Mesothelial cell of epicardium (in vitro differentiated cells): Measurements from ENCODE around the gene PRPF39. TPM values are rescaled to one million over a fixed set of nuclear protein-coding genes. Genes with fewer than 3 reads are reported as not detected.
A peak's percentile ranks its signal among the peaks of the same experiment; 100 is the strongest.

ENCODE experiments used
- DNase-seq, 2 experiments: peaks; one replicate each; pipeline ENCODE4 v3.0.0; 2021; ENCODE audit warnings: low spot score in 2 of 2; ENCODE audit not compliant: unreplicated experiment in 2 of 2
- H3K27ac Mint-ChIP-seq: 2 replicates; pipeline ENCODE4 v1.8.0; 2021; ENCODE audit warnings: mixed read lengths
- H3K27me3 Mint-ChIP-seq: 2 replicates; pipeline ENCODE4 v1.8.0; 2021; ENCODE audit warnings: low read depth, mixed read lengths
- H3K36me3 Mint-ChIP-seq: 2 replicates; pipeline ENCODE4 v1.8.0; 2021; ENCODE audit warnings: mixed read lengths
- H3K4me1 Mint-ChIP-seq: 2 replicates; pipeline ENCODE4 v1.8.0; 2021; ENCODE audit warnings: mixed read lengths
- H3K4me3 Mint-ChIP-seq: 2 replicates; pipeline ENCODE4 v1.8.0; 2021; ENCODE audit warnings: mild to moderate bottlenecking, moderate library complexity, mixed read lengths
- H3K9me3 Mint-ChIP-seq: 2 replicates; pipeline ENCODE4 v1.8.0; 2021; ENCODE audit warnings: mixed read lengths
- CTCF ChIP-seq: fragments of 200-600 bp; sonication (generic); IDR thresholded peaks from one replicate; pipeline ENCODE4 v1.5.0; 2021; ENCODE audit warnings: antibody characterized with exemption; ENCODE audit not compliant: unreplicated experiment
- total RNA-seq: library from RNA; stranded (reverse); gene quantifications from 3 replicates; pipeline ENCODE4 v1.2.1, GENCODE V29; 2021

The PRPF39 gene
- total RNA-seq, 1 donor from 2014 or later, result 82.4 TPM

DNA sequence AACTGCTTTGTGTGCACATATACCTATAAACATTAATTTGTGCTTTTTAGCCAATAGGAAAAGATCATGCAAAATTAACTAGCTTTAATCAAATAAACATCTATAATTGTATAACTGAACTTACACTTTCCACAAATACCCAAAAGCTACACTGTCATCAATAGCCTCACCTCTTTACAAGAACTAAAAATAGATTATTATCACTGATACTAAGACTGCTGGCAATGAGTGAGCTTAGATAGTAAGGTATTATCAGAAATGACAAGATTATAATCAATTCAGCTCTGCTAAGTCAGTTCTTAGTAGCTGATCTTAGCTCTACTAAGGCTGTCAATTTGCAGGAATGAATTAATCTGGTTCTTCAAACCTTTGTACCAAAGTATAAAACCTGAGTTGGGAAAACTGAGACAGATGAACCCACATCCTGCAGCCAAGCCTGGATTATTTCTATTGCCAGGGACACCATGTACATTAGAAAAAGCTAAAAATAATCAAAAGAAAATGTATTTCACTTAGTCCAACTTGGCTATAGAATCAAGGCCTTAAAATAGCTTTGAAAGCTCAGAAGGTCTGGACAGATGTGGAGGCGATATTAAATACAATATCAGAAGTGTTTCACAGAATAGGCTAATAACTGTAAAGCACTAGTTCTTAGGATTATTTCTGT lies 45.2 kb downstream of the PRPF39 start:
- peaks cover 15% of the 10 kb centered on the region for H3K4me1 Mint-ChIP-seq

DNA sequence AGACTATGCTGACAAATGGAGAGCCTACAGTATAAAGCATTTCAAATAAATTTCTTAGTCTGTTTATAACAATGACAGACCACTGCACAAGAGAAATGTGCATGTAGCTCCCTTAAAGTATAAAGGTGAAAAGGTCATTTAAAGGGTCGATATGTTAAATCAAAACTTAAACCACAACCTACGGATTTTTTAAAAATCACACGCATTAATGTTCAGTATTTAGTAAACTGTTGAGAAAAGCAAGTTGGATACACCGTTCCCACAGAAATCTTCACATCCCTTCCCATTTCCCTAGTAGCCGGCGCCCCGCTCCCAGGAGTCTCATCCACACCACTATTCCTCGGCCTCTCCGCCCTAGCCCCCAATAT lies 49.8 kb downstream of the PRPF39 start:
- no peak for TF ChIP-seq CTCF
- peaks cover 33% of the 10 kb centered on the region for H3K4me1 Mint-ChIP-seq
- no peaks in the 10 kb centered on the region for H3K9me3 Mint-ChIP-seq
- H3K36me3 Mint-ChIP-seq, result no peaks in the 10 kb centered on the region
- H3K27ac Mint-ChIP-seq, result peak overlapping the region; percentile 99
- peak overlapping the region; percentile 98 for H3K4me3 Mint-ChIP-seq
- H3K27me3 Mint-ChIP-seq, result no peaks in the 10 kb centered on the region
- DNase-seq, result no peak

More for the DNA sequence above, 45.2 kb downstream of the PRPF39 start:
- no peaks in the 10 kb centered on the region for H3K9me3 Mint-ChIP-seq
- no peak for DNase-seq
- H3K4me3 Mint-ChIP-seq, result no peak overlapping the region
- no peaks in the 10 kb centered on the region for H3K27me3 Mint-ChIP-seq
- peaks cover 13% of the 10 kb centered on the region for H3K36me3 Mint-ChIP-seq
- no peak overlapping the region for H3K27ac Mint-ChIP-seq
- no peak for TF ChIP-seq CTCF

GRCh38 chr14:45134051-45134958 lies 50.4 kb downstream of the PRPF39 start, which contains the start of gene FKBP3:
Gene FKBP3, minus strand, starts transcription at chr14:45134481. Its CDS starts 25 bp downstream, at chr14:45134456.
- Mint-ChIP-seq H3K9me3 (no peaks in the 10 kb centered on the region), H3K27me3 (no peaks in the 10 kb centered on the region), H3K4me1 (peaks cover 36% of the 10 kb centered on the region), H3K36me3 (no peaks in the 10 kb centered on the region), H3K4me3 (peak within 1 kb of the TSS; percentile 98), H3K27ac (peak within 1 kb of the TSS; percentile 99)
- DNase-seq, result peak; percentile 93 to 94
- TF ChIP-seq CTCF, result no peak

- TF ChIP-seq CTCF, result no peak
- Mint-ChIP-seq H3K36me3 (no peaks in the 10 kb centered on the region), H3K9me3 (no peaks in the 10 kb centered on the region), H3K27ac (peak overlapping the region; percentile 99), H3K27me3 (no peaks in the 10 kb centered on the region), H3K4me1 (peaks cover 36% of the 10 kb centered on the region), H3K4me3 (peak overlapping the region; percentile 98)
- no peak for DNase-seq
Observed at GRCh38 chr14:45135156-45135555, 51.2 kb downstream of the PRPF39 start.

GRCh38 chr14:45135659-45136395 lies 51.9 kb downstream of the PRPF39 start, which contains the start of gene FANCM:
Gene FANCM, plus strand, starts transcription at chr14:45135930. Its CDS starts 102 bp downstream, at chr14:45136032.
- Mint-ChIP-seq H3K36me3 (no peaks in the 10 kb centered on the region), H3K4me3 (peak within 1 kb of the TSS; percentile 98), H3K4me1 (peaks cover 34% of the 10 kb centered on the region), H3K27ac (peak within 1 kb of the TSS; percentile 99), H3K9me3 (no peaks in the 10 kb centered on the region), H3K27me3 (no peaks in the 10 kb centered on the region)
- DNase-seq, result peak; percentile 74 to 89
- no peak for TF ChIP-seq CTCF
